H1 (cell line): ENCODE measurements around the gene ZNF565. TPM values are rescaled to one million over a fixed set of nuclear protein-coding genes. Genes with fewer than 3 reads are reported as not detected.
A peak's percentile ranks its signal among the peaks of the same experiment; 100 is the strongest.

Source experiments
- CTCF ChIA-PET: fragments of 300-600 bp; sonication (Branson Sonifier 250); formaldehyde crosslinking; loops from one replicate; lab custom pipeline; 2021; ENCODE audit not compliant: partially characterized antibody; lab: Charles Lee
- POLR2A ChIA-PET: fragments of 300-600 bp; sonication (Branson Sonifier 250); formaldehyde crosslinking; loops from one replicate; lab custom pipeline; 2021; ENCODE audit warnings: inconsistent platforms; ENCODE audit not compliant: partially characterized antibody; lab: Charles Lee
- DNase-seq, 2 experiments: peaks; one replicate each; pipeline versions ENCODE4 v3.0.0 to v3.0.0-alpha.2; 2010 to 2022; ENCODE audit warnings: low spot score in 2 of 2, low read depth in 1 of 2, mixed read lengths in 1 of 2
- FAIRE-seq: peaks from 2 replicates; lab custom pipeline; 2011; peaks lifted over from hg19 to GRCh38; lab: Jason Lieb, UNC
- H2AFZ ChIP-seq: 2 replicates; pipeline ENCODE4 v1.8.1; 2012; ENCODE audit warnings: low read length, inconsistent platforms
- H2AK5ac ChIP-seq: 2 replicates; pipeline ENCODE4 v1.6.1; 2013; ENCODE audit warnings: low read depth, low read length
- H2BK120ac ChIP-seq: replicated peaks from 2 replicates; pipeline ENCODE3; 2013; ENCODE audit warnings: low read depth, low read length, inconsistent platforms
- H2BK12ac ChIP-seq: 2 replicates; pipeline ENCODE4 v1.6.1; 2013; ENCODE audit warnings: low read depth, low read length
- H2BK15ac ChIP-seq: 2 replicates; pipeline ENCODE4 v1.6.1; 2013; ENCODE audit warnings: low read length
- H2BK20ac ChIP-seq: 2 replicates; pipeline ENCODE4 v1.6.1; 2013; ENCODE audit warnings: low read length
- H2BK5ac ChIP-seq: 2 replicates; pipeline ENCODE4 v1.6.1; 2013; ENCODE audit warnings: low read depth, low read length
- H3K14ac ChIP-seq: 2 replicates; pipeline ENCODE4 v1.6.1; 2013; ENCODE audit warnings: inconsistent platforms; ENCODE audit not compliant: insufficient read length
- H3K18ac ChIP-seq: 2 replicates; pipeline ENCODE4 v1.6.1; 2013; ENCODE audit warnings: low read length; ENCODE audit errors: extremely low read depth
- H3K23ac ChIP-seq: 2 replicates; pipeline ENCODE4 v1.6.1; 2013; ENCODE audit warnings: inconsistent platforms; ENCODE audit not compliant: insufficient read length
- H3K23me2 ChIP-seq: 2 replicates; pipeline ENCODE4 v1.6.1; 2013; ENCODE audit warnings: low read depth, low read length
- H3K27ac ChIP-seq: 2 replicates; pipeline ENCODE4 v1.6.1; 2011; ENCODE audit warnings: low read depth, low read length, inconsistent platforms
- H3K27me3 ChIP-seq, 4 experiments: replicated peaks in 1 of 4; 1 replicate in 1 of 4; 2 replicates in 3 of 4; pipeline versions ENCODE4 v1.6.1 to v1.8.1; 2011 to 2013; ENCODE audit warnings: low read length in 3 of 4, mild to moderate bottlenecking in 3 of 4, inconsistent platforms in 2 of 4, mixed read lengths in 2 of 4, moderate library complexity in 1 of 4; ENCODE audit not compliant: control insufficient read depth in 3 of 4, insufficient read depth in 3 of 4; ENCODE audit errors: extremely low read depth in 1 of 4
- H3K36me3 ChIP-seq, 4 experiments: 2 replicates each; pipeline versions ENCODE4 v1.6.1 to v1.8.1; 2011 to 2013; ENCODE audit warnings: mild to moderate bottlenecking in 4 of 4, low read length in 3 of 4, moderate library complexity in 2 of 4, control low read depth in 1 of 4, inconsistent platforms in 1 of 4; ENCODE audit not compliant: insufficient read depth in 4 of 4, control insufficient read depth in 2 of 4
- H3K4ac ChIP-seq: replicated peaks from 2 replicates; pipeline ENCODE3; 2013; ENCODE audit warnings: low read length, low read depth, mixed read lengths, inconsistent platforms; ENCODE audit not compliant: insufficient read length
- H3K4me1 ChIP-seq, 4 experiments: replicated peaks in 1 of 4; 1 replicate in 1 of 4; 2 replicates in 3 of 4; pipeline versions ENCODE4 v1.6.1 to v1.8.1; 2011 to 2013; ENCODE audit warnings: low read length in 3 of 4, inconsistent platforms in 2 of 4, mixed read lengths in 1 of 4; ENCODE audit not compliant: insufficient read depth in 4 of 4, control insufficient read depth in 3 of 4
- H3K4me2 ChIP-seq, 2 experiments: 2 replicates each; pipeline versions ENCODE4 v1.6.1 to v1.8.1; 2011 to 2013; ENCODE audit warnings: low read depth in 2 of 2, low read length in 2 of 2, control low read depth in 1 of 2, inconsistent platforms in 1 of 2, mild to moderate bottlenecking in 1 of 2; ENCODE audit not compliant: insufficient read depth in 1 of 2
- H3K4me3 ChIP-seq, 4 experiments: fragments of 200-600, 300-600 bp in 1 of 4; sonication (generic), shearing (Covaris generic), sonication (Bioruptor Twin) in 1 of 4; 2 replicates each; pipeline versions ENCODE4 v1.5.1 to v1.8.1; 2011 to 2016; ENCODE audit warnings: low read length in 4 of 4, low read depth in 3 of 4, control low read depth in 2 of 4, inconsistent platforms in 2 of 4, mild to moderate bottlenecking in 2 of 4, mixed read lengths in 1 of 4, moderate library complexity in 1 of 4; ENCODE audit not compliant: insufficient read depth in 2 of 4; ENCODE audit errors: extremely low read depth in 1 of 4
- H3K56ac ChIP-seq: replicated peaks from 2 replicates; pipeline ENCODE3; 2013; ENCODE audit warnings: low read depth, mild to moderate bottlenecking, mixed read lengths, low read length, inconsistent platforms; ENCODE audit not compliant: insufficient read length
- H3K79me1 ChIP-seq: 2 replicates; pipeline ENCODE4 v1.6.1; 2013; ENCODE audit warnings: low read depth, low read length, control low read depth
- H3K79me2 ChIP-seq, 2 experiments: 2 replicates each; pipeline versions ENCODE4 v1.6.1 to v1.8.1; 2012 to 2013; ENCODE audit warnings: low read length in 2 of 2, mild to moderate bottlenecking in 2 of 2, inconsistent platforms in 1 of 2; ENCODE audit not compliant: insufficient read depth in 2 of 2, control insufficient read depth in 1 of 2
- H3K9ac ChIP-seq, 4 experiments: replicated peaks in 1 of 4; 1 replicate in 1 of 4; 2 replicates in 3 of 4; pipeline versions ENCODE4 v1.6.1 to v1.8.1; 2011 to 2013; ENCODE audit warnings: low read depth in 3 of 4, low read length in 3 of 4, control low read depth in 2 of 4, mild to moderate bottlenecking in 2 of 4, moderate library complexity in 2 of 4, inconsistent platforms in 1 of 4; ENCODE audit errors: extremely low read depth in 1 of 4
- H3K9me3 ChIP-seq, 2 experiments: 2 replicates each; pipeline versions ENCODE4 v1.6.1 to v1.8.1; 2012 to 2013; ENCODE audit warnings: mild to moderate bottlenecking in 2 of 2, moderate library complexity in 2 of 2, control low read depth in 1 of 2, inconsistent platforms in 1 of 2, low read depth in 1 of 2, low read length in 1 of 2, mixed read lengths in 1 of 2; ENCODE audit not compliant: insufficient read depth in 2 of 2
- H4K20me1 ChIP-seq, 2 experiments: replicated peaks in 1 of 2; 2 replicates each; pipeline versions ENCODE3 to v1.8.1; 2011 to 2013; ENCODE audit warnings: inconsistent platforms in 2 of 2, low read length in 2 of 2, mild to moderate bottlenecking in 1 of 2; ENCODE audit not compliant: insufficient read depth in 2 of 2, control insufficient read depth in 1 of 2
- H4K5ac ChIP-seq: 2 replicates; pipeline ENCODE4 v1.6.1; 2013; ENCODE audit warnings: low read length, low read depth, mixed read lengths, inconsistent platforms; ENCODE audit not compliant: insufficient read length
- H4K8ac ChIP-seq: 2 replicates; pipeline ENCODE4 v1.8.0; 2013; ENCODE audit warnings: mild to moderate bottlenecking, moderate library complexity, low read length, inconsistent platforms; ENCODE audit not compliant: insufficient read depth; ENCODE audit errors: extremely low read depth
- H4K91ac ChIP-seq: replicated peaks from 2 replicates; pipeline ENCODE3; 2013; ENCODE audit warnings: low read length, mixed read lengths, inconsistent platforms; ENCODE audit not compliant: insufficient read length
- TCF12 ChIP-seq: IDR thresholded peaks from 2 replicates; pipeline ENCODE4 v1.6.1; 2011; ENCODE audit warnings: low read depth, mild to moderate bottlenecking, low read length
- TEAD4 ChIP-seq: IDR thresholded peaks from 2 replicates; pipeline ENCODE4 v1.6.1; 2012; ENCODE audit warnings: low read depth, low read length, inconsistent platforms, mixed read lengths
- WGBS, 2 experiments: shearing (Covaris generic) in 1 of 2; methylation state at CpG; one replicate each; pipeline versions ENCODE4 v1.1.6 to v1.1.7; 2013 to 2015; ENCODE audit warnings: low lambda C conversion rate in 2 of 2, mixed read lengths in 2 of 2, inconsistent platforms in 1 of 2, low coverage in 1 of 2, missing lambda C conversion rate in 1 of 2; ENCODE audit not compliant: insufficient replicate concordance in 2 of 2, insufficient coverage in 1 of 2, insufficient read length in 1 of 2; ENCODE audit errors: extremely low coverage in 1 of 2, missing lambda C conversion rate in 1 of 2; 5-methylcytosine and 5-hydroxymethylcytosine counted together
- polyA plus RNA-seq, 7 experiments: library from polyadenylated mRNA; depleted of rRNA in 3 of 7; stranded (reverse) in 5 of 7; unstranded in 2 of 7; fragments of >200 nt in 5 of 7; fragments of 200-250 nt in 2 of 7; gene quantifications; 1 replicate in 5 of 7; 2 replicates in 1 of 7; 4 replicates in 1 of 7; pipeline versions ENCODE4 v1.2.1 to v1.2.3, GENCODE V29; 2011 to 2013; ENCODE audit warnings: missing spikeins in 2 of 7, mixed read lengths in 2 of 7
- total RNA-seq: library from RNA; stranded (reverse); fragmentation: NEBNext Ultra II Directional; extraction: Animal tissue kit (Norgen Biotek cat#: 25700); gene quantifications from 2 replicates; pipeline ENCODE4 v1.2.1, GENCODE V29; 2021

ZNF565 gene
- total and polyA plus RNA-seq, 2 of the 8 experiments (the other 6 are each of a cell fraction or from before 2014, with no cell fraction given) = 0.89 to 3.1 TPM

DNA sequence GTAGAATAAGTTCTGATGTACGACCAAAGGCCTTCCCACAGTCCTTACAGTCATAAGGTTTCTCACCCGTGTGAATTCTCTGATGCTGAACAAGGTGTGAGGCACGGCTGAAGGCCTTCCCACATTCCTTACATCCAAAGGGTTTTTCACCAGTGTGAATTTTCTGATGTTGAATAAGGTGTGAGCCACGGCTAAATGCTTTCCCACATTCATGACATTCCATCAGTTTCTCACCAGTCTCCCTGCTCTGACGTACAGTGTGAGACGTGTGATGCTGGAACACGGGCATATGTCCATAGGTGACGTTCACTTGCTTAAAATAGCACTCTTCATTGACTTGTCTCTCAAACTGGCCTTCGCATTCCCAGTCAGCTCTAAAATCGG lies 31.2 kb downstream of the ZNF565 start:
- peak overlapping the region; percentile 41; the same call in 1 of the 2 replicates for H2BK12ac ChIP-seq
- DNase-seq (no peak), FAIRE-seq (no peak)
- no peaks in the 10 kb centered on the region for H3K23me2 ChIP-seq
- no peak overlapping the region; the same call in 1 of the 2 replicates for H2BK5ac ChIP-seq
- H3K9me3 ChIP-seq = no peaks in the 10 kb centered on the region
- H3K4me1 ChIP-seq = peaks cover 0 to 9% (median 5%) of the 10 kb centered on the region in 4 experiments; a peak in 3 of 7 replicates
- TF ChIP-seq TEAD4 (peak; percentile 43; the same call in 1 of the 2 replicates), TCF12 (no peak)
- H4K91ac ChIP-seq = no peak overlapping the region
- no peak overlapping the region for H2AFZ ChIP-seq
- H3K18ac ChIP-seq = no peak overlapping the region
- no peak overlapping the region for H3K4ac ChIP-seq
- H2BK15ac ChIP-seq = no peak overlapping the region
- no peak overlapping the region for H3K4me3 ChIP-seq
- no peak overlapping the region for H2BK120ac ChIP-seq
- H4K20me1 ChIP-seq = no peaks in the 10 kb centered on the region
- H3K56ac ChIP-seq = no peak overlapping the region
- no peaks in the 10 kb centered on the region for H3K36me3 ChIP-seq
- no peaks in the 10 kb centered on the region for H3K27me3 ChIP-seq
- H3K4me2 ChIP-seq = peak overlapping the region in 1 of 2 experiments; percentile 27; a peak in 1 of 4 replicates
- no peaks in the 10 kb centered on the region for H3K79me2 ChIP-seq
- H2BK20ac ChIP-seq = no peak overlapping the region
- 86% methylated on average over 10 of the region's 10 CpGs; no CpG with 5 or more reads in 1 of the 2 experiments for WGBS, 2 experiments
- H4K8ac ChIP-seq = no peak overlapping the region
- H4K5ac ChIP-seq = no peak overlapping the region
- H3K23ac ChIP-seq = no peak overlapping the region
- H3K14ac ChIP-seq = no peak overlapping the region
- ChIA-PET CTCF (interaction anchor here (2.0 kb wide), 1 partner anchor 10 kb away, joined by 7 read pairs; no protein-coding TSS in a partner anchor), POLR2A (interaction anchor here (0.8 to 1.3 kb wide), 5 partner anchors 9 to 58 kb away, joined by 3 to 4 read pairs (median 3); partner anchors contain the start of gene CAPNS1)
- no peak overlapping the region; the same call in 1 of the 2 replicates for H2AK5ac ChIP-seq
- H3K9ac ChIP-seq = no peak overlapping the region
- H3K27ac ChIP-seq = no peak overlapping the region
- H3K79me1 ChIP-seq = no peaks in the 10 kb centered on the region
